ENCODE results near the gene LRRK1.

GRCh38 chr15:101038327-101039003, 119.3 kb downstream of the LRRK1 start:
- TF ChIP-seq CTCF (conservative IDR thresholded peaks at IDR 0.05; ENCODE audit: low read depth, low read length) = no peak
- no peak for TF ChIP-seq EZH2phosphoT487 (IDR thresholded peaks at IDR 0.05; ENCODE audit: borderline replicate concordance, low read length)
